Vagina (tissue), 2 donors: ENCODE measurements around the gene EML4. TPM values are rescaled to one million over a fixed set of nuclear protein-coding genes. Genes with fewer than 3 reads are reported as not detected.
A peak's percentile ranks its signal among the peaks of the same experiment; 100 is the strongest.
"Not testable (repeated sequence)": the region's sequence is repeated elsewhere in the genome, so short reads cannot be mapped to it uniquely, and the experiment has no call there.

Experiments
- DNase-seq, 2 donors: peaks; one replicate each; pipeline ENCODE4 v3.0.0-alpha.2; 2017; ENCODE audit errors: extremely low spot score in 2 of 2
- H3K27ac ChIP-seq: fragments of 200-600 bp; sonication (generic); one replicate; pipeline ENCODE4 v1.5.1; 2019
- H3K27me3 ChIP-seq: fragments of 200-600 bp; sonication (generic); one replicate; pipeline ENCODE4 v1.5.1; 2019
- H3K36me3 ChIP-seq, 2 donors: fragments of 200-600 bp; sonication (generic); one replicate each; pipeline ENCODE4 v1.5.1; 2017 to 2019
- H3K4me1 ChIP-seq: fragments of 200-600 bp; sonication (generic); one replicate; pipeline ENCODE4 v1.5.1; 2019
- H3K4me3 ChIP-seq, 2 donors: fragments of 200-600 bp; sonication (generic); 1 replicate in 1 of 2; 2 replicates in 1 of 2; pipeline ENCODE4 v1.5.1; 2016 to 2019
- H3K9me3 ChIP-seq: fragments of 200-600 bp; sonication (generic); one replicate; pipeline ENCODE4 v1.5.1; 2019
- POLR2A ChIP-seq, 2 donors: fragments of 450-650 bp; IDR thresholded peaks; one replicate each; pipeline ENCODE4 v1.6.1; 2017; ENCODE audit warnings: antibody characterized with exemption in 2 of 2, mild to moderate bottlenecking in 2 of 2, moderate library complexity in 2 of 2
- POLR2AphosphoS5 ChIP-seq, 2 donors: sonication (generic); formaldehyde crosslinking; IDR thresholded peaks; one replicate each; pipeline ENCODE4 v1.9.0; 2017; ENCODE audit warnings: antibody characterized with exemption in 2 of 2, mild to moderate bottlenecking in 2 of 2, low read depth in 1 of 2; ENCODE audit not compliant: insufficient read depth in 1 of 2
- intact Hi-C: fragments of 100-400 bp; cut with DNase I; formaldehyde crosslinking; loops from one replicate; pipeline ENCODE4 v1.15.1; 2023
- total RNA-seq: library from RNA; depleted of rRNA; stranded (reverse); fragments of >200 nt; gene quantifications from one replicate; pipeline ENCODE4 v1.2.3, GENCODE V29; 2016
- TF ChIP-seq, protein P1 (sequence below), 3 experiments: fragments of 450-650 bp in 2 of 3; fragments of 200-600 bp in 1 of 3; sonication (generic) in 1 of 3; IDR thresholded peaks; one replicate each; pipeline ENCODE4 v1.5.1; 2017 to 2019; ENCODE audit warnings: antibody characterized with exemption in 3 of 3, mild to moderate bottlenecking in 2 of 3, moderate library complexity in 2 of 3

EML4 gene
- total RNA-seq, 1 donor from 2014 or later = 26.0 TPM

DNA sequence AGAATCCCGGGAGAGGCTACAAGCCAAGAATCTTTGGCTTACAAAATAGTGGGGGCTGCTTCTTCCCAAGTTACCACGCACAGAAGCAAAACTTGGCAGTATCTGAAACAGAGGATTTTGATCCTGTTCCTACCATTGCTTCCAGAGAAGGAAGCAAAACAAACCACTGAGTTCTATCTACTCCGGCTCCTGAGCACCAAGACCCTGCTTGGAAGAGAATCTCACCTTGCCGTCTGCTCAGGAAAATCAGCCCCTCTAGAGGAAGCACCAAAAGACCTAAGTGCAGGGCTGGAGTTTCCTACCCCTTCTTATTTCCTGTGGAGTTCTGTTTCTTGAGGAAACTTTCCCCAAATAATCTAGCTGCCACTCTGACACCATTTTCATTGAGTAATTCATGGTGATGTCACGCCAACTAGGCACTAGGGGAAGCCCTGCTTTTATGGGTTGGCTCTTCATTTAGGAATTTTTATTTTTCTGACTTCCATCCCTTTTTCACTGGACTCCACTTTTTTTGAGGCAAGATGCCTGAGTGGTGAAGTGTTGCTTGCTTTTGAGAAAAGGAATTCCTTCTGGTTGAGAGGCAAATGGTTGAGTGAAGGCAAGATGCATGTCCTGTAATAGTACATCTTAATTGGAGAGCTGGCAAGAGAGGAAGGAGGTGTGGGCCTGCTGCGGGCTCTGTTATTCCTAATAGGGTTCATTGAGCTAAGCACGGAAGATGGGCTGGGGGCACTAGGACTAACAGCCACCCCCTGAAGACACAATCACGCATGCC is 36.8 kb upstream of the EML4 start:
- TF ChIP-seq, protein P1, sequence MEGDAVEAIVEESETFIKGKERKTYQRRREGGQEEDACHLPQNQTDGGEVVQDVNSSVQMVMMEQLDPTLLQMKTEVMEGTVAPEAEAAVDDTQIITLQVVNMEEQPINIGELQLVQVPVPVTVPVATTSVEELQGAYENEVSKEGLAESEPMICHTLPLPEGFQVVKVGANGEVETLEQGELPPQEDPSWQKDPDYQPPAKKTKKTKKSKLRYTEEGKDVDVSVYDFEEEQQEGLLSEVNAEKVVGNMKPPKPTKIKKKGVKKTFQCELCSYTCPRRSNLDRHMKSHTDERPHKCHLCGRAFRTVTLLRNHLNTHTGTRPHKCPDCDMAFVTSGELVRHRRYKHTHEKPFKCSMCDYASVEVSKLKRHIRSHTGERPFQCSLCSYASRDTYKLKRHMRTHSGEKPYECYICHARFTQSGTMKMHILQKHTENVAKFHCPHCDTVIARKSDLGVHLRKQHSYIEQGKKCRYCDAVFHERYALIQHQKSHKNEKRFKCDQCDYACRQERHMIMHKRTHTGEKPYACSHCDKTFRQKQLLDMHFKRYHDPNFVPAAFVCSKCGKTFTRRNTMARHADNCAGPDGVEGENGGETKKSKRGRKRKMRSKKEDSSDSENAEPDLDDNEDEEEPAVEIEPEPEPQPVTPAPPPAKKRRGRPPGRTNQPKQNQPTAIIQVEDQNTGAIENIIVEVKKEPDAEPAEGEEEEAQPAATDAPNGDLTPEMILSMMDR (IDR thresholded peaks at IDR 0.05) = no peak
- TF ChIP-seq POLR2AphosphoS5 (IDR thresholded peaks at IDR 0.05; ENCODE audit: insufficient read depth in 1 of 2, low read depth in 1 of 2) (no peak), POLR2A (IDR thresholded peaks at IDR 0.05) (no peak)
- intact Hi-C loops = no loop called here
- Histone ChIP-seq H3K27me3 (no peaks in the 10 kb centered on the region), H3K4me3 (peak overlapping the region in 1 of 2 donors; percentile 23), H3K36me3 (no peaks in the 10 kb centered on the region), H3K4me1 (peaks cover 50% of the 10 kb centered on the region), H3K9me3 (no peaks in the 10 kb centered on the region), H3K27ac (peak overlapping the region; percentile 73)
- no peak for DNase-seq

DNA sequence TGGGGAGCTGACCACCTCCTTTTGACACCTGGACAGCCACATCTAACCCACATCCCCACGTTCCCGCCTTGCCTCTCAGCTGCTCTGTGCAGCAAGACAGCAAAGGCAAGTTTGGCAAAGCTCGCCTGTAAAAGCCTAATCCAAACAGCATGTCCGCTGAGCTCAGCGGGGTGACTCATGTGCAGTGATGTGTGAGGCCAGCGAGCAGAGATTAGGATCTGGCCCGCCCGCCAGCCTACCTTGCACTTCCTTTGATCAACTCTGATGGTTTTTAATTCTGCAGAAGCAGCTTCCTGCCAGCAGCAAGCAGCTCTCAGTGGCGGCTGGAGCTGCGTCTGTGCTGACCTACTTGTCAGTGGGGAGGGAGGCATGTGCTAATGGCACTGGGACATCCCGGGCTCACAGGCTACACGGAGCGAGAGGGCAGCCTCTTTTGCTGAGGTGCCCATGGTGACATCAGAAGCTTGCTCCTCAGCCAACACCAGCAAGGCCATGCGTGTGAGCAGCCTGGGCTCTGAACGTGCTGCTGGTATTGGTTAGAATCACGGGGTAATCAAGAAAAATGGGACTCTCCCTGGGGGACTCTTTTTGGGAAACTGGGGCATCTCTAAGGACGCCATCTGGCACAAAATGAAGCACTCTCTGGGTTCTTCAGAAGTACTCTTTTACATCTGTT is 36.0 kb upstream of the EML4 start:
- H3K27me3 ChIP-seq = no peaks in the 10 kb centered on the region
- TF ChIP-seq POLR2A (IDR thresholded peaks at IDR 0.05) = peak in 1 of 2 donors; percentile 18
- TF ChIP-seq, protein P1 (IDR thresholded peaks at IDR 0.05) = no peak
- peak; percentile 89 to 93 for TF ChIP-seq POLR2AphosphoS5 (IDR thresholded peaks at IDR 0.05; ENCODE audit: insufficient read depth in 1 of 2, low read depth in 1 of 2)
- peaks cover 49% of the 10 kb centered on the region for H3K4me1 ChIP-seq
- no peaks in the 10 kb centered on the region for H3K36me3 ChIP-seq
- intact Hi-C loops = no loop called here
- peak in 1 of 2 donors; percentile 94 for DNase-seq
- no peaks in the 10 kb centered on the region for H3K9me3 ChIP-seq
- H3K27ac ChIP-seq = peak overlapping the region; percentile 73
- peak overlapping the region in 1 of 2 donors; percentile 23 for H3K4me3 ChIP-seq

DNA sequence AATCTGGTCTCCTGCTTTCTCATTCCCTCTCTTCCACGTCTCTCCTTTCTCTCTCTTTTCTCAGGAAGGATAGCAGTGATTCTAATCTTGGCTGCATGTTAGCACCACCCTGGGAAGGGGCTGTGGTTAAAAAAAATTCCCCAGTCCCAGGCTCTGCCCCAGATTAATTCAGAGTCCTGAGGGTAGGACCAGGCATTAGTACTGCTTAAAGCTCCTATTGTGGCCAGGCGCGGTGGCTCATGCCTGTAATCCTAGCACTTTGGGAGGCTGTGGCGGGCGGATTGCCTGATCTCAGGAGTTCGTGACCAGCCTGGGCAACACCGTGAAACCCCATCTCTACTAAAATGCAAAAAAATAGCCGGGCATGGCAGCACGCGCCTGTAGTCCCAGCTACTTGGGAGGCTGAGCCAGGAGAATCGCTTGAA is 35.4 kb upstream of the EML4 start:
- no peak overlapping the region for H3K4me3 ChIP-seq
- H3K27me3 ChIP-seq = no peaks in the 10 kb centered on the region
- peaks cover 49% of the 10 kb centered on the region for H3K4me1 ChIP-seq
- peak overlapping the region; percentile 73 for H3K27ac ChIP-seq
- no peaks in the 10 kb centered on the region for H3K9me3 ChIP-seq
- intact Hi-C loops = no loop called here
- DNase-seq = no peak
- no peaks in the 10 kb centered on the region for H3K36me3 ChIP-seq
- TF ChIP-seq POLR2A (IDR thresholded peaks at IDR 0.05) (no peak), POLR2AphosphoS5 (IDR thresholded peaks at IDR 0.05; ENCODE audit: insufficient read depth in 1 of 2, low read depth in 1 of 2) (no peak)
- TF ChIP-seq, protein P1 (IDR thresholded peaks at IDR 0.05) = no peak

DNA sequence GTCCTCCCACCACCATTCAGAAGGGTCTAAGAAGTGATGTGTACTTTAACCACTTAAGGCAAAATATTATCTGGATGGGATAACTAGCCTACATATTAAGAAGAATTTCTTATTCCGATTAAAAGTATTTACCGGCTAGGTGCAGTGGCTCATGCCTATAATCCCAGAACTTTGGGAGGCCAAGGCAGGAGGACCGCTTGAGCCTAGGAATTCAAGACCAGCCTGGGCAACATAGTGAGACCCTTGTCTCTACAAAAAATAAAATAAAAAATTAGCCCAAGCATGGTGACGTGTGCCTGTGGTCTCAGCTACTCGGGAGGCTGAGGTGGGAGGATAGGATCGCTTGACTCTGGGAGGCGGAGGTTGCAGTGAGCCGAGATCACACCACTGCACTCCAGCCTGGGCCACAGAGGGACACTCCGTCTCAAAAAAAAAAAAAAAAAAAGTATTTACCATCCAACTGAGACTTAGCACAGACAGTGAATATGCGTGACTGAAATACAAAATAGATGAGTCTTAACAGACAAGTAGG is 34.7 kb upstream of the EML4 start:
- H3K4me3 ChIP-seq, H3K27ac ChIP-seq, intact Hi-C loops, DNase-seq, H3K36me3 ChIP-seq, H3K9me3 ChIP-seq, H3K27me3 ChIP-seq: not testable (repeated sequence)
- H3K4me1 ChIP-seq = peaks cover 49% of the 10 kb centered on the region

DNA sequence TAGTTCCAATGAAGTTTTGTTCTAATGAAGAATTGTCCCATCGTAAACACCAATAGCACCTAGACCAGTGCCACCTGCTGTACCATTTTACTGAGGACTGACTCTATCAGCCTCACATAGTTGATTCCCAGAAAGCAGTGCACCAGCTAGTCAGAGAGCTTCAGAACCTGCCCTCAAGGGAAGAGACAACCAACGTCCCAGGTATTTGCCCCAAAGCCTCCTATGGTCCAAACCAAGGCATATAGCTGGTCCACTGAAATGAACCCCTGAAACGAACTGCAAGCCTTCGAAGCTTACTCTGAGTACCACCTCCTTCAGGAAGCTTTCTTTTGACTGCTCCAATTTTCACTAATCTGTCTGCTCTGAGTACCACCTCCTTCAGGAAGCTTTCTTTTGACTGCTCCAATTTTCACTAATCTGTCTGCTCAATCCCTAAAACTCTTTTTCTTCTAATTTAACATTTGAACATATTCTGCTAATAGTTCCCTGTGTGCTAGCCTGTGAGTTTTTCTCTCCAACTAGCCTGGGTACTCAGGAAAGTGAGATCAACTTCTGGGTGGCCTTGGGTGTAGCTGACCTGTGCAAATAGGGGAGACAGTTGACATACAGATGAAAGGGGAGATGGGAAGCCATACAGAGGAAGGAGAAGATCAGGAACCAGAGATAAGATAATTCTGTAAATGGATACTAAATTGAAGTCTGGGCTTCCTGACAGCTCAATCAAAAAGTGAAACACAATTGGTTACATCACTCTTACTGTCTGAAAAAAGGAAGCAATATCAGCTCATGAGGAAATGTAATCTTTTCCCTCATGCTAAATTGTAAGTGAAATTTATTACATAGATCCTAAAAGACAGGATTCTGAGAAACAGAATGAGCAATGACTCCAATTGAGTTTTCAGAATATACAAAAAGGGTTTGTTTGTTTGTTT is 33.5 kb upstream of the EML4 start:
- TF ChIP-seq POLR2A (IDR thresholded peaks at IDR 0.05) (no peak), POLR2AphosphoS5 (IDR thresholded peaks at IDR 0.05; ENCODE audit: insufficient read depth in 1 of 2, low read depth in 1 of 2) (no peak)
- TF ChIP-seq, protein P1 (IDR thresholded peaks at IDR 0.05) = no peak
- Histone ChIP-seq H3K27ac (peak overlapping the region; percentile 9), H3K4me1 (peaks cover 56% of the 10 kb centered on the region), H3K9me3 (no peaks in the 10 kb centered on the region), H3K36me3 (no peaks in the 10 kb centered on the region), H3K4me3 (no peak overlapping the region), H3K27me3 (no peaks in the 10 kb centered on the region)
- intact Hi-C loops = no loop called here
- no peak for DNase-seq
